Kidney epithelial cell (primary cell): ENCODE measurements around the gene SMG7. TPM values are rescaled to one million over a fixed set of nuclear protein-coding genes. Genes with fewer than 3 reads are reported as not detected.

Experiments used
- DNase-seq: peaks from one replicate; pipeline ENCODE4 v3.0.0-alpha.2; 2010; ENCODE audit warnings: low read depth
- H3K27me3 ChIP-seq: 2 replicates; pipeline ENCODE4 v1.6.0; 2011; ENCODE audit warnings: low read length; ENCODE audit not compliant: control insufficient read depth, insufficient read depth
- H3K36me3 ChIP-seq: 2 replicates; pipeline ENCODE4 v1.5.1; 2011; ENCODE audit warnings: low read length; ENCODE audit not compliant: control insufficient read depth, insufficient read depth
- H3K4me3 ChIP-seq: 2 replicates; pipeline ENCODE4 v1.5.1; 2011; ENCODE audit warnings: low read depth, mild to moderate bottlenecking, control low read depth, low read length
- total RNA-seq: library from RNA; depleted of rRNA; stranded (reverse); fragments of >200 nt; gene quantifications from 2 replicates; pipeline ENCODE4 v1.2.3, GENCODE V29; 2015
- TF ChIP-seq, protein P1 (sequence below): IDR thresholded peaks from 2 replicates; pipeline ENCODE4 v1.5.1; 2011; ENCODE audit warnings: mild to moderate bottlenecking, moderate library complexity, low read length, control low read depth, inconsistent platforms; ENCODE audit not compliant: insufficient read depth, poor library complexity, severe bottlenecking

Gene SMG7
- total RNA-seq, 1 donor from 2014 or later: 62.2 TPM

DNA sequence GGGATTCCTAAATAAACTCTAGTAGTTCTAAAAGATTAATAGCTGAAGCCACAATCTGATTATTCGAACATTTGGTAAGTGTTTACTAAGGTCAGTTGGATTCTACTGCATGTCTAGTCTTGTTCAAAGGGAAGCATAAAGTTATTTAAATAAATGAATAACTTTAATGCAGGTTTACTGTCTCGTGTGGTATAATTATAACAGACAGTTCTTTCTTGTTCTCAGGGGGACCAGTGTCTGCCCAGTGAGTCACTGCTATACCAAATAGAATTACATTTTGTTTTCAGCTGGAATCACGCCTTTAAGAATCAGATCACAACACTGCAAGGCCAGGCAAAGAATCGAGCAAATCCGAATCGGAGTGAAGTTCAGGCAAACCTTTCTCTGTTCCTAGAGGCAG, 45.1 kb downstream of the SMG7 start:
- Histone ChIP-seq H3K36me3 (no peaks in the 10 kb centered on the region), H3K4me3 (no peak overlapping the region), H3K27me3 (no peaks in the 10 kb centered on the region)
- no peak for DNase-seq
- TF ChIP-seq, protein P1, sequence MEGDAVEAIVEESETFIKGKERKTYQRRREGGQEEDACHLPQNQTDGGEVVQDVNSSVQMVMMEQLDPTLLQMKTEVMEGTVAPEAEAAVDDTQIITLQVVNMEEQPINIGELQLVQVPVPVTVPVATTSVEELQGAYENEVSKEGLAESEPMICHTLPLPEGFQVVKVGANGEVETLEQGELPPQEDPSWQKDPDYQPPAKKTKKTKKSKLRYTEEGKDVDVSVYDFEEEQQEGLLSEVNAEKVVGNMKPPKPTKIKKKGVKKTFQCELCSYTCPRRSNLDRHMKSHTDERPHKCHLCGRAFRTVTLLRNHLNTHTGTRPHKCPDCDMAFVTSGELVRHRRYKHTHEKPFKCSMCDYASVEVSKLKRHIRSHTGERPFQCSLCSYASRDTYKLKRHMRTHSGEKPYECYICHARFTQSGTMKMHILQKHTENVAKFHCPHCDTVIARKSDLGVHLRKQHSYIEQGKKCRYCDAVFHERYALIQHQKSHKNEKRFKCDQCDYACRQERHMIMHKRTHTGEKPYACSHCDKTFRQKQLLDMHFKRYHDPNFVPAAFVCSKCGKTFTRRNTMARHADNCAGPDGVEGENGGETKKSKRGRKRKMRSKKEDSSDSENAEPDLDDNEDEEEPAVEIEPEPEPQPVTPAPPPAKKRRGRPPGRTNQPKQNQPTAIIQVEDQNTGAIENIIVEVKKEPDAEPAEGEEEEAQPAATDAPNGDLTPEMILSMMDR: no peak

DNA sequence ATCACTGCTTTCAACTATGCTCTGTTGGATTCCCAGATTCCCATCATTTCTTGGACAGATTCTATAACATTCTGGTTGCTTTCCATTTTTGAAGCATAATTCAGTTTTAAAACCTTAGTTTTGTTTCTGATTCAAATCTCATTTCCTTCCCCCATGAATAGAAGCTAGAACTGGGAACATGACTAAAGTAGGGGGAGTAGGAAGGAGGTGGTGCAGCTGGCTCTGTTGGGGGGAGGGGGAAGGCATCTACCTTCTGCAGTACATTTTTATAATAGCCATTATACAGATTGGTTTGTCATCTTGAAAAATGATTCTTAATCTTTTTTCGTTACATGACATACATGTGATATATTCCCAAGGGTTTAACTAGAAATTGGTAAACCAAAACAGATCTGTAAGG, 48.1 kb downstream of the SMG7 start:
- H3K4me3 ChIP-seq: no peak overlapping the region
- TF ChIP-seq, protein P1: no peak
- H3K36me3 ChIP-seq: no peaks in the 10 kb centered on the region
- DNase-seq: no peak
- no peaks in the 10 kb centered on the region for H3K27me3 ChIP-seq

DNA sequence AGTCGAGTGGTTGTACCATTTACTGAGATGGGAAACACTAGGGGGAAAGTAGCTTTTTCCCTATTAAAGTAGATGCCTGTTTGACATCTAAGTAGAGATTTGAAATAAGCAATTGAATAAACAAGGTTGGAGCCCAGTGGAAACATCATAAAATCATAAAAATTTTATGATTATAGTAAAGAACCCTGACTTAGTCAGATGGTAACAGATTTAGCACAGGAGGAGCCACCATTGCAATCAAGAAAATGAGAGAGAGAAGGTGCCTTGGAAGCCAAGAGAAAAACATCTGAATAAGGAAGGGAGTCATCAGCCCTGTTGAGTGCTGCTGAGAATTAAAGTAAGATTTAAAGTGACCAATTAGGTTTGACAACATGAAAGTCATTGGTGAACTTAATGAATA, 49.8 kb downstream of the SMG7 start:
- Histone ChIP-seq H3K36me3 (no peaks in the 10 kb centered on the region), H3K4me3 (no peak overlapping the region), H3K27me3 (no peaks in the 10 kb centered on the region)
- TF ChIP-seq, protein P1: no peak
- no peak for DNase-seq

DNA sequence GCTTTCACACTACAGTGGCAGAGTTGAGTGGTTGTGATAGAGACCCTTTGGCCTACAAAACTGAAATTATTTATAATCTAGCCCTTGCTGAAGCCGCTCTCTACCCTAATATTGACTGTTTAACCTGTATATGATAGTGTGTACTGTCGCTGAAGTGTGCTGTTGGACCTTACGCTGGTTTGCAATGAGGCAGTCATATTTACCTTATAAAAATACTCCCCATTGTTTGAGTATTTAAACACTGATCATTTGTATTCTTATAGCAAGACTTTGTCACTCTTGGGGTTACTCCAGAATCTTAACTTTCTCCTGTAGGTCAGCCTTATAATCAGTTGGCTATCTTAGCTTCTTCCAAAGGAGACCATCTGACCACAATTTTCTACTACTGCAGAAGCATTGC, 56.3 kb downstream of the SMG7 start:
- H3K27me3 ChIP-seq: no peaks in the 10 kb centered on the region
- no peaks in the 10 kb centered on the region for H3K36me3 ChIP-seq
- TF ChIP-seq, protein P1: no peak
- DNase-seq: no peak
- no peak overlapping the region for H3K4me3 ChIP-seq

DNA sequence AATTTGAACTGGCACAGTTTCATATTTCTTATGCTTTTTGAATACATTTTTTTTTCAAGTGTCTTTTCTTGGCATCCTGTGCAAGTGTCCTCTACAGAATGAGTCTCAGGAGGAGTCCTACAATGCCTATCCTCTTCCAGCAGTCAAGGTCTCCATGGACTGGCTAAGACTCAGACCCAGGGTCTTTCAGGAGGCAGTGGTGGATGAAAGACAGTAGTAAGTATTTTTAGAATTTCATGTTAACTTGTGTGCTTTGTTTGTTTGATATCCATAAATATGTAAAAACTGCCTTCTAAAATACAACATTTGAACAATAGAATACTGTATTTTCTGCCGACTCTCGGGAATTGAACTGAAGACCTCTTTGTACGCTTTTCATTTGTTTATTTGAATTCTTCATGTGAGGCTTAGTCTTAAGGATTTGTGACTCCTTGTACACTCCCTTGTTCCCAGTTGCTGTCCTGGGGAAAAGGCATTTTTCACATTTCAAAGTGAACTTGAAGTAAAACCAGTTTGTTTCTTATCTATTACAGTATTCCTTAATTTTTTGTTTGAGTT, 61.4 kb downstream of the SMG7 start:
- DNase-seq: no peak
- no peaks in the 10 kb centered on the region for H3K27me3 ChIP-seq
- no peaks in the 10 kb centered on the region for H3K36me3 ChIP-seq
- no peak overlapping the region for H3K4me3 ChIP-seq
- TF ChIP-seq, protein P1: no peak

DNA sequence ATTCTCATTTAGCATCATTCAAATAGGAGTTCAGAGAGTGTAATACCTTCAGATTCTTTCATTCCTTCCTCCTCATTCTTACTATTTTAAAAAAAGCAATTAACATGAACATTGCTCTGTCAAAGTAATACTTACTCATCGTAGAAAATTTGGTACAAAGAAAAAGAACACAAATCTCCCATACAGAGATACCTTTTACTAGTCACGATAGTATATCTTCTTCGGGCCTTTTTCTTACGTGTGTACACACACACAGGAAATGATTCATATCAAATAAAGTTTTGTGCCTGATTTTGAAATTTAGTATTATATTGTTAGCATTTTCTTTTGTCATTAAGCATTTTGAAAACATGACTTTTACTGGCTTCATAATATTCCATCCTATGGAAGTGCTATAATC, 65.1 kb downstream of the SMG7 start:
- DNase-seq: no peak
- no peaks in the 10 kb centered on the region for H3K27me3 ChIP-seq
- H3K36me3 ChIP-seq: no peaks in the 10 kb centered on the region
- no peak overlapping the region for H3K4me3 ChIP-seq
- TF ChIP-seq, protein P1: no peak
